Upper lobe of left lung (tissue), 4 donors: Measurements from ENCODE around the gene TRIM71.
A peak's percentile ranks its signal among the peaks of the same experiment; 100 is the strongest.

ENCODE experiments used
- CTCF ChIP-seq, 6 experiments: fragments of 450-650 bp in 4 of 6; fragments of 200-600 bp in 2 of 6; sonication (generic) in 2 of 6; IDR thresholded peaks; one replicate each; pipeline ENCODE4 v1.5.1; 2016 to 2019; ENCODE audit warnings: antibody characterized with exemption in 6 of 6
- EP300 ChIP-seq, 4 donors: sonication (generic); formaldehyde crosslinking; IDR thresholded peaks; one replicate each; pipeline ENCODE4 v1.5.1; 2017; ENCODE audit warnings: antibody characterized with exemption in 4 of 4, control low read depth in 2 of 4
- POLR2A ChIP-seq, 4 donors: fragments of 450-650 bp; IDR thresholded peaks; one replicate each; pipeline ENCODE4 v1.5.1; 2016 to 2017; ENCODE audit warnings: antibody characterized with exemption in 4 of 4, mild to moderate bottlenecking in 2 of 4
- POLR2AphosphoS5 ChIP-seq, 2 donors: sonication (generic); formaldehyde crosslinking; IDR thresholded peaks; one replicate each; pipeline ENCODE4 v1.5.1; 2017; ENCODE audit warnings: antibody characterized with exemption in 2 of 2

- TF ChIP-seq CTCF (IDR thresholded peaks at IDR 0.05) (no peak), POLR2A (IDR thresholded peaks at IDR 0.05) (peak in 1 of 4 donors; percentile 18), POLR2AphosphoS5 (IDR thresholded peaks at IDR 0.05) (no peak), EP300 (IDR thresholded peaks at IDR 0.05) (no peak)
Observed at GRCh38 chr3:32818229-32818969, 602 bp downstream of the TRIM71 start.
